HCT116 (cell line): ENCODE data around the gene WDR89.

ENCODE experiments used
- POLR2A ChIP-seq: IDR thresholded peaks from 2 replicates; pipeline ENCODE4 v1.7.0; 2011; ENCODE audit warnings: borderline replicate concordance; ENCODE audit not compliant: insufficient read depth, insufficient read length; ENCODE audit errors: extremely low read depth
- POLR2AphosphoS5 ChIP-seq: IDR thresholded peaks from 2 replicates; pipeline ENCODE4 v1.6.1; 2011; ENCODE audit warnings: mild to moderate bottlenecking, low read depth, low read length, moderate library complexity
- SRF ChIP-seq: IDR thresholded peaks from 2 replicates; pipeline ENCODE4 v1.6.1; 2012; ENCODE audit warnings: low read depth
- TF ChIP-seq, protein P1 (sequence below), 3 experiments: fragments of 200-600 bp in 1 of 3; sonication (generic) in 1 of 3; IDR thresholded peaks in 2 of 3; conservative IDR thresholded peaks in 1 of 3; 2 replicates each; pipeline ENCODE4 v1.5.1; 2012 to 2017; ENCODE audit warnings: low read depth in 2 of 3, low read length in 2 of 3, antibody characterized with exemption in 1 of 3, borderline replicate concordance in 1 of 3, control low read depth in 1 of 3, mild to moderate bottlenecking in 1 of 3, mixed read lengths in 1 of 3, mixed run types in 1 of 3, moderate library complexity in 1 of 3; ENCODE audit not compliant: insufficient read depth in 1 of 3

DNA sequence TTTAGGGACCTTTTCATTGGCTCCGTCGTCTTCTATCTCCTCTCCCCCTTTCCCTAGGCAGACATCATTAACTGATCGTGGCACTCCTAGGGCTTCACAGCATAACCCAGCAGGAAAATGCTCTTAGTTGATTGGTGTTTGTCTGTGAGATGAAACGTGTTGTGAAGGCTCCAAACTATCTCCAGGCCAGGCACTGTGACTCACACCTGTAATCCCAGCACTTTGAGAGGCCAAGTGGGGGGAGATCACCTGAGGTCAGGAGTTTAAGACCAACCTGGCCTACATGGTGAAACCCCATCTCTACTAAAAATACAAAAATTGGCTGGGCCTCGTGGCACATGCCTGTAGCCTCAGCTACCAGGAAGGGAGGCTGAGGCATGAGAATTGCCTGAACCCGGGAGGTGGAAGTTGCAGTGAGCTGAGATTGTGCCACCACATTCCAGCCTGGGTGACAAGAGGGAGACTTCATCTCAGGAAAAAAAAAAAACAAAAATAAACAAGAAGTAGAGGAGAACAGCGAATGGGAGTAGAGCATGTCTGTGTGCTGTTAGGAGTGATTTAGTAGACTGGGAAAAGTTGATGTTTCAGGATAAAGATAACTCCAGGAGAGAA is 32.3 kb upstream of the WDR89 start:
- TF ChIP-seq SRF (no peak), POLR2AphosphoS5 (no peak), POLR2A (no peak)
- TF ChIP-seq, protein P1, sequence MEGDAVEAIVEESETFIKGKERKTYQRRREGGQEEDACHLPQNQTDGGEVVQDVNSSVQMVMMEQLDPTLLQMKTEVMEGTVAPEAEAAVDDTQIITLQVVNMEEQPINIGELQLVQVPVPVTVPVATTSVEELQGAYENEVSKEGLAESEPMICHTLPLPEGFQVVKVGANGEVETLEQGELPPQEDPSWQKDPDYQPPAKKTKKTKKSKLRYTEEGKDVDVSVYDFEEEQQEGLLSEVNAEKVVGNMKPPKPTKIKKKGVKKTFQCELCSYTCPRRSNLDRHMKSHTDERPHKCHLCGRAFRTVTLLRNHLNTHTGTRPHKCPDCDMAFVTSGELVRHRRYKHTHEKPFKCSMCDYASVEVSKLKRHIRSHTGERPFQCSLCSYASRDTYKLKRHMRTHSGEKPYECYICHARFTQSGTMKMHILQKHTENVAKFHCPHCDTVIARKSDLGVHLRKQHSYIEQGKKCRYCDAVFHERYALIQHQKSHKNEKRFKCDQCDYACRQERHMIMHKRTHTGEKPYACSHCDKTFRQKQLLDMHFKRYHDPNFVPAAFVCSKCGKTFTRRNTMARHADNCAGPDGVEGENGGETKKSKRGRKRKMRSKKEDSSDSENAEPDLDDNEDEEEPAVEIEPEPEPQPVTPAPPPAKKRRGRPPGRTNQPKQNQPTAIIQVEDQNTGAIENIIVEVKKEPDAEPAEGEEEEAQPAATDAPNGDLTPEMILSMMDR (IDR thresholded peaks at IDR 0.05 in 2 of 3, conservative IDR thresholded peaks at IDR 0.05 in 1 of 3; ENCODE audit: borderline replicate concordance in 1 of 3, insufficient read depth in 1 of 3, low read depth in 2 of 3, low read length in 2 of 3) = no peak
